ENCODE data around the gene NXPH4.

- TF ChIP-seq CTCF (IDR thresholded peaks at IDR 0.05) = no peak
- no peak for TF ChIP-seq EZH2 (IDR thresholded peaks at IDR 0.05; ENCODE audit: borderline replicate concordance, insufficient read depth, low read depth, low read length, poor library complexity, severe bottlenecking)
Measured at GRCh38 chr12:57215668-57216013, 953 bp upstream of the NXPH4 start.

Measured in B cell (primary cell).